Lung (tissue), 12 donors: Measurements from ENCODE around the gene FKBP14. TPM values are rescaled to one million over a fixed set of nuclear protein-coding genes. Genes with fewer than 3 reads are reported as not detected.

Source experiments
- ATAC-seq: fragments of 200-7000 bp; cut with Tn5 transposase; one replicate; pipeline ENCODE4 v1.9.1; 2020; ENCODE audit warnings: moderate number of reproducible peaks; ENCODE audit not compliant: insufficient read depth, low FRiP score
- DNase-seq, 3 donors: peaks; one replicate each; pipeline ENCODE4 v3.0.0-alpha.2; 2013 to 2017
- H3K27ac ChIP-seq, 2 donors: one replicate each; pipeline ENCODE4 v1.5.1; 2013; ENCODE audit warnings: mild to moderate bottlenecking in 2 of 2, moderate library complexity in 2 of 2, control low read depth in 1 of 2, inconsistent platforms in 1 of 2, low read depth in 1 of 2, low read length in 1 of 2
- H3K27me3 ChIP-seq, 3 donors: one replicate each; pipeline ENCODE4 v1.5.1; 2013; ENCODE audit warnings: low read length in 2 of 3; ENCODE audit not compliant: control insufficient read depth in 3 of 3, insufficient read depth in 3 of 3
- H3K36me3 ChIP-seq, 4 donors: one replicate each; pipeline ENCODE4 v1.5.1; 2013; ENCODE audit warnings: low read length in 4 of 4, mild to moderate bottlenecking in 1 of 4, moderate library complexity in 1 of 4; ENCODE audit not compliant: control insufficient read depth in 4 of 4, insufficient read depth in 4 of 4
- H3K4me1 ChIP-seq, 5 donors: one replicate each; pipeline ENCODE4 v1.5.1; 2013; ENCODE audit warnings: low read length in 5 of 5, mild to moderate bottlenecking in 2 of 5, moderate library complexity in 1 of 5; ENCODE audit not compliant: control insufficient read depth in 5 of 5, insufficient read depth in 5 of 5
- H3K4me3 ChIP-seq: one replicate; pipeline ENCODE4 v1.5.1; 2013; ENCODE audit warnings: mild to moderate bottlenecking, control low read depth, moderate library complexity
- H3K9ac ChIP-seq, 2 donors: one replicate each; pipeline ENCODE4 v1.5.1; 2013; ENCODE audit warnings: low read length in 2 of 2, control low read depth in 1 of 2; ENCODE audit not compliant: insufficient read depth in 1 of 2
- H3K9me3 ChIP-seq, 4 donors: one replicate each; pipeline ENCODE4 v1.5.1; 2013; ENCODE audit warnings: low read length in 3 of 4, mild to moderate bottlenecking in 1 of 4, moderate library complexity in 1 of 4; ENCODE audit not compliant: control insufficient read depth in 4 of 4, insufficient read depth in 3 of 4
- CTCF ChIP-seq: IDR thresholded peaks from 2 replicates; pipeline ENCODE4 v1.5.1; 2012; ENCODE audit warnings: mild to moderate bottlenecking; ENCODE audit errors: control extremely low read depth, extremely low read depth
- WGBS, 2 donors: extraction: QIAGEN DNeasy Blood & Tissue Kit; methylation state at CpG; one replicate each; pipeline ENCODE4 v1.1.7; 2013; 5-methylcytosine and 5-hydroxymethylcytosine counted together
- polyA plus RNA-seq, 2 donors: library from polyadenylated mRNA; stranded (reverse); fragments of 200-250 nt; gene quantifications; one replicate each; pipeline ENCODE4 v1.2.1, GENCODE V29; 2013
- total RNA-seq, 2 donors: library from RNA; depleted of rRNA in 1 of 2; stranded (reverse); fragments of >200 nt in 1 of 2; gene quantifications; one replicate each; pipeline ENCODE4 v1.2.1, GENCODE V29; 2014 to 2021
- donor health status: control.
- donor health status: control.
- donor health status: Bipolar disorder and iron deficiency.
- donor health status: healthy.
- donor health status: DM: yes; HTN: yes; CAD: no.

FKBP14 gene
- total and polyA plus RNA-seq, 4 donors = 2.6 to 21.5 (median 11.9) TPM

GRCh38 chr7:29996321-29996720 is 30.2 kb downstream of the FKBP14 start:
- Histone ChIP-seq H3K27ac (no peak overlapping the region), H3K9me3 (peaks cover 0 to 10% (median 4%) of the 10 kb centered on the region in 4 donors), H3K4me3 (no peak overlapping the region), H3K27me3 (no peaks in the 10 kb centered on the region), H3K4me1 (no peaks in the 10 kb centered on the region), H3K36me3 (no peaks in the 10 kb centered on the region), H3K9ac (no peak overlapping the region)
- DNase-seq (no peak), ATAC-seq (no peak)
- TF ChIP-seq CTCF = no peak

GRCh38 chr7:29995652-29996051 is 30.9 kb downstream of the FKBP14 start:
- Histone ChIP-seq H3K36me3 (no peaks in the 10 kb centered on the region), H3K4me3 (no peak overlapping the region), H3K9ac (no peak overlapping the region), H3K9me3 (peaks cover 0 to 10% (median 4%) of the 10 kb centered on the region in 4 donors), H3K27me3 (no peaks in the 10 kb centered on the region), H3K27ac (no peak overlapping the region), H3K4me1 (no peaks in the 10 kb centered on the region)
- TF ChIP-seq CTCF = no peak
- DNase-seq = no peak
- ATAC-seq = no peak

GRCh38 chr7:29993140-29993539 is 33.4 kb downstream of the FKBP14 start:
- H3K4me1 ChIP-seq = peaks cover 0 to 7% (median 3%) of the 10 kb centered on the region in 5 donors
- peaks cover 0 to 10% (median 4%) of the 10 kb centered on the region in 4 donors for H3K9me3 ChIP-seq
- DNase-seq (no peak), ATAC-seq (no peak)
- no peak overlapping the region for H3K9ac ChIP-seq
- H3K27ac ChIP-seq = no peak overlapping the region
- no peak for TF ChIP-seq CTCF
- 87 to 94% methylated on average over 4 of the region's 4 CpGs for WGBS, 2 donors
- H3K36me3 ChIP-seq = no peaks in the 10 kb centered on the region
- H3K27me3 ChIP-seq = no peaks in the 10 kb centered on the region
- H3K4me3 ChIP-seq = no peak overlapping the region

GRCh38 chr7:29991937-29992336 is 34.6 kb downstream of the FKBP14 start:
- Histone ChIP-seq H3K4me3 (no peak overlapping the region), H3K27ac (no peak overlapping the region), H3K9me3 (peaks cover 0 to 10% (median 4%) of the 10 kb centered on the region in 4 donors), H3K9ac (no peak overlapping the region), H3K27me3 (no peaks in the 10 kb centered on the region), H3K4me1 (peaks cover 0 to 11% (median 6%) of the 10 kb centered on the region in 5 donors), H3K36me3 (no peaks in the 10 kb centered on the region)
- TF ChIP-seq CTCF = no peak
- no peak for ATAC-seq
- DNase-seq = no peak
- 94 to 96% methylated on average over 5 of the region's 5 CpGs for WGBS, 2 donors
